ENCODE results near the gene DNAJB12.

DNAJB12 gene

DNA sequence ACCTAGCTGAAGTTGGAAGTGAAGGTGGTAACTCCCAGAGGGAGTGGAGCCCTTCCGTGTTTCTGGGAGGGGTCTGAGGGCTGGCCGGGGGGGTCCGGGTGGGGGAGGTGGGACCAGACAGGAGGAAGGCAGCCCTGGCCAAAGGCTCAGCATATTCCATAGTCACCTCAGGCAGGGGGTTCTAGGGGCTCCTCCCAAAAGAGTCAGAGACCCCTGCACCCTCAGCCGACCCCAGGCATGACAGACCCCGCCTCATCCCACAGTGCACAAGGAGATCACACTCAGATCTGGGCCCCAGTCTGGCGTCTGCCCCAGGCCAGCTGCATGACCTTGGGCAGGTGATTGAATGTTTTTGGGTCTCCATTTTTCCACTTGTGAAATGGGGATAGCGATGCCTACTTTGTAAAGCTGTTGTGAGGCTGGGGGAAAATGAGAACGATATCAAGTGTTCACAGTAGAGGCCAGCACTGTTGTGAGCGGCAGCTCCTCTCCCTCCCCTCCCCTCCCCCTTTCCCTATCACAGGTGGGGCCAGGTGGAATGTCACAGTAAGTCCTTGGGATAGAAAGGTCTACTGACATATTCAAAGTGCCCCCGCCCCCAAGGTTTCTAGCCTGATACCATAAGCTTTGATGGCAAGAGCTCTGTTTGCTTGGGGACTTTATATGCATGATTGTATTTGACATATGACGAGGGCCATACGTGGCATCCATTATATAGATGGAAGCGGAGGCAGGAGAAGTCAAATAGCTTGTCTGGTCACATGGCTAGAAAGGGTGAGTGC, 33.3 kb downstream of the DNAJB12 start:
- peak overlapping the region; percentile 49 for H3K4me3 ChIP-seq (ENCODE audit: low read length)
- no peak for DNase-seq (ENCODE audit: low read depth)
- TF ChIP-seq, protein P1, sequence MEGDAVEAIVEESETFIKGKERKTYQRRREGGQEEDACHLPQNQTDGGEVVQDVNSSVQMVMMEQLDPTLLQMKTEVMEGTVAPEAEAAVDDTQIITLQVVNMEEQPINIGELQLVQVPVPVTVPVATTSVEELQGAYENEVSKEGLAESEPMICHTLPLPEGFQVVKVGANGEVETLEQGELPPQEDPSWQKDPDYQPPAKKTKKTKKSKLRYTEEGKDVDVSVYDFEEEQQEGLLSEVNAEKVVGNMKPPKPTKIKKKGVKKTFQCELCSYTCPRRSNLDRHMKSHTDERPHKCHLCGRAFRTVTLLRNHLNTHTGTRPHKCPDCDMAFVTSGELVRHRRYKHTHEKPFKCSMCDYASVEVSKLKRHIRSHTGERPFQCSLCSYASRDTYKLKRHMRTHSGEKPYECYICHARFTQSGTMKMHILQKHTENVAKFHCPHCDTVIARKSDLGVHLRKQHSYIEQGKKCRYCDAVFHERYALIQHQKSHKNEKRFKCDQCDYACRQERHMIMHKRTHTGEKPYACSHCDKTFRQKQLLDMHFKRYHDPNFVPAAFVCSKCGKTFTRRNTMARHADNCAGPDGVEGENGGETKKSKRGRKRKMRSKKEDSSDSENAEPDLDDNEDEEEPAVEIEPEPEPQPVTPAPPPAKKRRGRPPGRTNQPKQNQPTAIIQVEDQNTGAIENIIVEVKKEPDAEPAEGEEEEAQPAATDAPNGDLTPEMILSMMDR (conservative IDR thresholded peaks at IDR 0.05; ENCODE audit: low read length) = no peak

DNA sequence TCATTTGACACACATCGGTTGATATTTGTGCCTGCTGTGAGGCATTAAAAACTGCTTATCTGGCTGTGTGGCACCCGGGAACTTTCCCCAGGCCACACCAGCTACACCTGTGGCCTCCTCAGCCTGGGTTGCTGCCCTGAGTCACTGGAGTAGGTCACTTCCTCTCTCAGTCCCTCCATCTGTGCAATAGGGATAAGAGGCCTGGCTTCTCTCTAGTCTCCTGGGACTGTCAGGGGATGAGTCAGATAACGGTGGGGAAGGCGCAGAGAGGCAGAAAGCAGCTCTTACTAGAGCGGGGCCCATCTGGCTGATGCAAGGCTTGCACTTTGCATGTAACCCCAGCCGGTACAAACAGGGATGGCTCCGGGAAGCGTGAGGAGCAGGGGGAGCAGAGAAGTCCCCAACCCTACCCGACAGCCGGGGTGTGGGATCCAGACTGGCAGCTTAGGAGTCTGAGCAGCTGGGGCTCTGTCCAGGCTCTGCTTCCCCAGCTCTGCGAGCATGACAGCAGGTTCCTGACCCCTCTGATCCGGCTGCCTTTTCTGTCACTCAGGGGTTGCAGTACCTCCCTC, 34.0 kb downstream of the DNAJB12 start:
- H3K4me3 ChIP-seq (ENCODE audit: low read length) = peak overlapping the region; percentile 49
- TF ChIP-seq, protein P1 (conservative IDR thresholded peaks at IDR 0.05; ENCODE audit: low read length) = no peak
- DNase-seq (ENCODE audit: low read depth) = peak; percentile 100

DNA sequence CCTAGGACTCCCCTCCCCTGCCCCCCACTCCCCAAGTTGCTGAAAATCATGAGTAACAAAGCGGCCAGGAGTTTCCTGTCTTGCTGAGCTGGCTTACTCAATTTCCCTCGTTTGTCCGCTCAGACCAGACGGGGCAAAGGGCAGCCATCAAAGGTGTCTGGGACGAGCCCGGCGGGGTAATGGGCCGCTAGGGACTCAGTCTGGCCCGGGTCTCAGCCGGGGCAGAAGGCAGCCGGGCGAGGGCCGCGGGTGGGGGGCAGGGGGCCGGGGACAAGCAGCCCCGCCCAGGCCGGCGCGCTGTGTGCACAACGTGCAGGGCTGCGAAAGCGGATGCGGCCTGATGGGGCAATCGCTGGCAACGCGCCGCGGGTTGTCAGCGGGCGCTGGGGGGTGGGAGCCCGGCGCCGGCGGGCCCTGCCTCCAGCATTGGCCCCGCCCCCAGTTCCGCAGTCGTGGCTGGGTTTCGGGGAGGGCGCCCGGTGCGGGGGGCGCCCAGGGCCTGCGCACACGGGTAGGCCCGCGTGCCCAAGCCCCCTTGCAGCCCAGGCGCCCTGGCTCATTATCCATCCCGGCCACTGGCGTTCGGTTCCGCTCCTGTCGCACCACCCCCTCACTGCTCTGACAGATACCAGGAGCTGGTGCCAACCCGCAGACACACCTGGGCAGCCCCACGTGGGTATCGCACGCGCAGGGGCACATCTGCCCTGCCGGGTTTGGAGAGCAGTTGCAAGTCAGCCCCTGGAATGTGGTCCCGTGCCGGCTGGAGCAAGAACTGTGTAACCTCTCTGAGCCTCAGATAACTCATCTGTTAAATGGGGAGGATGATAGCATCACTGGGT, 35.1 kb downstream of the DNAJB12 start:
- peak; percentile 94 for DNase-seq (ENCODE audit: low read depth)
- peak overlapping the region; percentile 51 for H3K4me3 ChIP-seq (ENCODE audit: low read length)
- TF ChIP-seq, protein P1 (conservative IDR thresholded peaks at IDR 0.05; ENCODE audit: low read length) = no peak

DNA sequence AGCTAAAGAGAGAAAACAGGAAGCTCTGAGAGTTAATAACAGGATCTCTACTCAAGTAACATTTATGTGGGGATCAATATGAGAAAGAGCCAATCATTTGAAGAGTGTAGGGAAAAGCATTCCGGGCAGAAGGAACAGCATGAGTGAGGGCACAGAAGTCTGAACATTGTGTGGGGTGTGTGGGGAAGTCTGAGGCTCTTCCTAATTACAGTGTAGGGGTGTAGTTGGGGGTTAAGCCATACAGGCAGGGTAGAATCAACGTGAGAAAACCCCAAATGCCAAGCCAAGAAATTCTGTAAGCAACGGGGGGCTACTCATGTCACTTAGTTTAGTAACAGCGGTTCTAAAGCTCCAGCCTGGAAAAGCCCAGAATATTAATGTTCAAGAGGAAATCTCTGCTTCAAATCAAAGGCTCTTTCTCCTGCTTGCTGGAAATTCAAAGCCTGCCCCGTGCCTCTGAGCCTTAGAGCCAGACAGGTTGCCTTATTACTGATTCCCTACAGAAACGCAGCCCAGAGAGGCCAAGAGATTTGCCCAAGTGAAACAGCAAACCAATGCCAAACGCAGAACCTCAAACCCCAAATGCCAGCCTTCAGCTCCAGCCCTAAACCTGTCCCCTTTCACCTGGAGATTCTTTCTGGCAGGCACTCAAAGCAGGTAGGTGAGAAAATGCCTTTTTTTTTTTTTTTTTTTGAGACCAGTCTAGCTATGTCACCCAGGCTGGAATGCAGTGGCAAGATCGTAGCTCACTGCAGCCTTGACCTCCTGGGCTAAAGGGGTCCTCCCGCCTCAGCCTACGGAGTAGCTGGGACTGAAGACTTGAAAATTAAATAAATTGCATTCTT, 36.1 kb downstream of the DNAJB12 start:
- TF ChIP-seq, protein P1 (conservative IDR thresholded peaks at IDR 0.05; ENCODE audit: low read length) = no peak
- H3K4me3 ChIP-seq (ENCODE audit: low read length) = peak overlapping the region; percentile 51
- no peak for DNase-seq (ENCODE audit: low read depth)

DNA sequence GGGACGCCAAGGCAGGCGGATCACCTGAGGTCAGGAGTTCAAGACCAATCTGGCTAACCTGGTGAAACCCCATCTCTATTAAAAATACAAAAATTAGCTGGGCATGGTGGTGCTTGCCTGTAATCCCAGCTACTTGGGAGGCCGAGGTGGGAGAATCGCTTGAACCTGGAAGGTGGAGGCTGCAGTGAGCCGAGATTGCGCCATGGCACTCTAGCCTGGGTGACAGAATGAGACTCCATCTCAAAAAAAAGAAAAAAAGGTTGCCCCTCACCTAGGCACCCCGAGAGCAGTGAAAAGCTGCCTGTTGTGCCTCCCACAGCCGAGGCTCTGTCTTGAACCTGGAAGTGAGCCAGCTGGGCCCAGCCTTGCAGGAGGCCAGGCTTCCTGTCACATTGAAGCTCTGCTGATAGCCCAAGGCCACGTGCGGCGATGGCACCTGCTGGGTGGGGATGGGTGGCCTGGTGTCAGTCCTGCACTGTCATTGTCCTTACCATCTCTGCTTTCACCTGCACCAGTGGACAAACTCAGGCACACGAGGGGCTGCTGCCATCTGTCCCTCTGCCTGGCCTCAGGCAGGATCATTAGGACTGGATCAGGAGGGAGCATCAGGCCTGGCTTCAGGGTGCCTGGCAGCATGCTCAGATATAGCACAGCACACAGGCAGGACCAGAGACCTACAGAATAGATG, 37.8 kb downstream of the DNAJB12 start:
- TF ChIP-seq, protein P1 (conservative IDR thresholded peaks at IDR 0.05; ENCODE audit: low read length) = no peak
- H3K4me3 ChIP-seq (ENCODE audit: low read length) = no peak overlapping the region
- DNase-seq (ENCODE audit: low read depth) = no peak

DNA sequence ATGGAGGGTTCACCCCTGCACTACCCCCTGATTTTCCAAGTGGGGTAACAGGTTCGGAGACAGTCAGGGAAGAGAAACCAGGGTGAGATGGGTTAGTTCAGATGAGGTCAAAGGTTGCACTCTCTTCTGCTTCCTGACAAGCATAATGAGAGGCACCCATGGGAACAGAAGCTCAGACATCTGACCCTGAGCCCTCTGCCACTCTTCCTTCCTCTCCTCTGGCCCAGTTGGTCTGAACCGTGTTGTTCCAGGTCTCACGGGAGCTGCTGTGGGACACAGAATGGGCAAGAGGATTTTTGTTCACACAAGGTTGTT, 38.4 kb downstream of the DNAJB12 start:
- H3K4me3 ChIP-seq (ENCODE audit: low read length) = no peak overlapping the region
- no peak for DNase-seq (ENCODE audit: low read depth)
- TF ChIP-seq, protein P1 (conservative IDR thresholded peaks at IDR 0.05; ENCODE audit: low read length) = no peak

Measured in AG10803 (cell line).